Measurements from ENCODE around the gene PAX7. TPM values are rescaled to one million over a fixed set of nuclear protein-coding genes. Genes with fewer than 3 reads are reported as not detected.

Gene PAX7
- total RNA-seq, 4 donors from 2014 or later: not detected

DNA sequence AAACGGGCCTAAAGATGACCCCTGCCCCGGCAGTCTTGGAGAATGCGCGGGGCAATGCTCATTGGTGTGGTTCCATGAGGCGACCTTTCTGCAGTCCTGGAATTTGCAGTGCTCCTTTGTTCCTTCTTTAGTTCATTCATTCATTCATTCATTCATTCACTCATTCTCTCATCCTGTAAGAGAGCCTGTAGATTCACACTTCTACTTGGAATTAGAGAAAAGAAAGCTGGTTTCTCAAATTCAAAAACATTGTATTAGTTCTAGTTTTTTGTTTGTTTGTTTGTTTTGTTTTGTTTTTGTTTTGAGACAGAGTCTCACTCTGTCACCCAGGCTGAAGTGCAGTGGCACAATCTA, 31.6 kb downstream of the PAX7 start:
- DNase-seq: no peak
- no peak overlapping the region for H3K27ac ChIP-seq
- H3K9me3 ChIP-seq: no peaks in the 10 kb centered on the region
- peaks cover 0 to 16% (median 3%) of the 10 kb centered on the region in 3 donors for H3K4me1 ChIP-seq
- H3K4me3 ChIP-seq: no peak overlapping the region
- TF ChIP-seq, protein P1, sequence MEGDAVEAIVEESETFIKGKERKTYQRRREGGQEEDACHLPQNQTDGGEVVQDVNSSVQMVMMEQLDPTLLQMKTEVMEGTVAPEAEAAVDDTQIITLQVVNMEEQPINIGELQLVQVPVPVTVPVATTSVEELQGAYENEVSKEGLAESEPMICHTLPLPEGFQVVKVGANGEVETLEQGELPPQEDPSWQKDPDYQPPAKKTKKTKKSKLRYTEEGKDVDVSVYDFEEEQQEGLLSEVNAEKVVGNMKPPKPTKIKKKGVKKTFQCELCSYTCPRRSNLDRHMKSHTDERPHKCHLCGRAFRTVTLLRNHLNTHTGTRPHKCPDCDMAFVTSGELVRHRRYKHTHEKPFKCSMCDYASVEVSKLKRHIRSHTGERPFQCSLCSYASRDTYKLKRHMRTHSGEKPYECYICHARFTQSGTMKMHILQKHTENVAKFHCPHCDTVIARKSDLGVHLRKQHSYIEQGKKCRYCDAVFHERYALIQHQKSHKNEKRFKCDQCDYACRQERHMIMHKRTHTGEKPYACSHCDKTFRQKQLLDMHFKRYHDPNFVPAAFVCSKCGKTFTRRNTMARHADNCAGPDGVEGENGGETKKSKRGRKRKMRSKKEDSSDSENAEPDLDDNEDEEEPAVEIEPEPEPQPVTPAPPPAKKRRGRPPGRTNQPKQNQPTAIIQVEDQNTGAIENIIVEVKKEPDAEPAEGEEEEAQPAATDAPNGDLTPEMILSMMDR (IDR thresholded peaks at IDR 0.05): no peak
- TF ChIP-seq POLR2A (IDR thresholded peaks at IDR 0.05): no peak
- peaks cover 0 to 92% (median 0%) of the 10 kb centered on the region in 4 donors for H3K27me3 ChIP-seq
- intact Hi-C loops (cut with DNase I): no loop called here
- no peaks in the 10 kb centered on the region for H3K36me3 ChIP-seq
- WGBS, 2 donors: 71 to 80% methylated on average over 3 to 4 of the region's 5 CpGs

DNA sequence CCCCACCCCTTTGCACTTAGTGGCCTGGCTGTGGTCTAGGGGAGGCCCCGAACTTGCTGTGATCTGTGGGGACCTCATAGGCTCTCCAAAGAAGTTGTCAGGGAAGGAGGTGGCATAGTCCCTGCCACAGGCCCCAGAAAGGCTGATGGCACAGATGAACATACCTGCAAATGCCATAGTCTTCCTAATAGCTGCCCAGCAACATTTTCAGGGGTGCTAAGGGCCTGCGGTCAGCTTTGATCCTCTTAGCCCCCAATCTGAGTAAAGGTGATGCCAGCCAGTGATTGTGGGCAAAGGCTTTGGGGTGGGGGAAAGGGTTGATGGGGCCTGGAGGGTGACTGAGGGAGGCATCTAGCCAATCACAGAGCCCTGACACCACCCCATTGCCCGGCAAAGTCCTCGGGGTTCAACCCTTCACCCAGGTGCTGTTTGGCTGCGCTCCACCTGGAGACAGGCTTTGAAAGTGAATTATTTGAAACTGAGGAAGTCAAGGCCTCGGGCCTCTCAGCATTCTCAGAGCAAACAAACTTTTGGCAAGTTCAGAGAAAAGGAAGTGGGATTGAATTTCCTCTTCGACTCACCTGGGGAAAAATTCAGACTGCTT, 35.8 kb downstream of the PAX7 start:
- TF ChIP-seq, protein P1 (IDR thresholded peaks at IDR 0.05): no peak
- no peak for TF ChIP-seq POLR2A (IDR thresholded peaks at IDR 0.05)
- intact Hi-C loops (cut with DNase I): no loop called here
- Histone ChIP-seq H3K27me3 (peaks cover 0 to 51% (median 0%) of the 10 kb centered on the region in 4 donors), H3K9me3 (no peaks in the 10 kb centered on the region), H3K27ac (peak overlapping the region; percentile 20 to 58 (median 30)), H3K4me1 (peaks cover 13 to 58% (median 29%) of the 10 kb centered on the region in 3 donors), H3K4me3 (no peak overlapping the region), H3K36me3 (no peaks in the 10 kb centered on the region)
- 24 to 26% methylated on average over 3 to 4 of the region's 7 CpGs for WGBS, 2 donors
- DNase-seq: no peak

DNA sequence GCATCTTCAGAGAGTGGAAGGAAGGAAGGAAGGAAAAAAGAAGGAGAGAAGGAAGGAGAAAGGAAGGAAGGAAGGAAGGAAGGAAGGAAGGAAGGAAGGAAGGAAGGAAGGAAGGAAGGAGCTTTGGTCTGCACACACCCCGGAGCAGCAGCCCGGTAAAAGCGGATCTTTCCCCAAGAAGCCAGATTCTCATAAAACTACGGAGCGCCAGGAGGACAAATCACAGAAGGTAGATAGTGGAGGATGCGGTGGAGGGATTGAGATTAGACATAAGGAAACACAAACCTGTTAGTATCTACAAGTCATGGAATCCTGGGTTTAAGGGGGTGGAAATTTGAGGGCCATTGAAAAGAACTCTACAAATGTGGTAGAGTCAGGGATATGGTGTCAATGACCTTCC, 36.7 kb downstream of the PAX7 start:
- 72 to 85% methylated on average over 6 of the region's 6 CpGs for WGBS, 2 donors
- no peak overlapping the region for H3K4me3 ChIP-seq
- peaks cover 0 to 46% (median 0%) of the 10 kb centered on the region in 4 donors for H3K27me3 ChIP-seq
- no peaks in the 10 kb centered on the region for H3K36me3 ChIP-seq
- peak overlapping the region; percentile 20 to 76 (median 35) for H3K27ac ChIP-seq
- no peak for DNase-seq
- intact Hi-C loops (cut with DNase I): no loop called here
- TF ChIP-seq, protein P1 (IDR thresholded peaks at IDR 0.05): no peak
- TF ChIP-seq POLR2A (IDR thresholded peaks at IDR 0.05): no peak
- peaks cover 13 to 60% (median 29%) of the 10 kb centered on the region in 3 donors for H3K4me1 ChIP-seq
- no peaks in the 10 kb centered on the region for H3K9me3 ChIP-seq

DNA sequence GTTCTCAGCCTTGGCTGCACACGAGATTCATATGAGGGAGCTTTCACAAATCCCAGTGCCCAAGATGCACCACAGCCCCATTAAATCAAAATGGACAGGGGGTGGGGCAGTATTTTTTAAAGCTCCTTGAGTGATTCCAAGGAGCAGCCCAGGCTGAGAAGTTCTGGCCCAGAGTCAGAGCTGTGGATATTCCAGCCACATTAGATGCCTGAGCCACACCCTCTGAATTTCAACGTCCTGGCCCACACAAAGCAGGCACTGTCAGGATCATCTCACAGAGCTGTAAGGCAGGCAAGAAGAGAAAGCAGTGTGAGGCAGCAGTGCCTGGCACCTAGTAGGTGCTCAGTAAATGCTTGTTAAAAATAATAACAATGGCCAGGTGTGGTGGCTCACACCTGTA, 37.4 kb downstream of the PAX7 start:
- 22% methylated on average over 2 of the region's 2 CpGs; no CpG with 5 or more reads in 1 of the 2 donors for WGBS, 2 donors
- peak overlapping the region; percentile 16 to 76 (median 36) for H3K27ac ChIP-seq
- H3K4me1 ChIP-seq: peaks cover 13 to 60% (median 29%) of the 10 kb centered on the region in 3 donors
- intact Hi-C loops (cut with DNase I): no loop called here
- no peak for DNase-seq
- H3K36me3 ChIP-seq: no peaks in the 10 kb centered on the region
- H3K27me3 ChIP-seq: peaks cover 0 to 48% (median 0%) of the 10 kb centered on the region in 4 donors
- no peak overlapping the region for H3K4me3 ChIP-seq
- no peak for TF ChIP-seq POLR2A (IDR thresholded peaks at IDR 0.05)
- TF ChIP-seq, protein P1 (IDR thresholded peaks at IDR 0.05): no peak
- H3K9me3 ChIP-seq: no peaks in the 10 kb centered on the region

DNA sequence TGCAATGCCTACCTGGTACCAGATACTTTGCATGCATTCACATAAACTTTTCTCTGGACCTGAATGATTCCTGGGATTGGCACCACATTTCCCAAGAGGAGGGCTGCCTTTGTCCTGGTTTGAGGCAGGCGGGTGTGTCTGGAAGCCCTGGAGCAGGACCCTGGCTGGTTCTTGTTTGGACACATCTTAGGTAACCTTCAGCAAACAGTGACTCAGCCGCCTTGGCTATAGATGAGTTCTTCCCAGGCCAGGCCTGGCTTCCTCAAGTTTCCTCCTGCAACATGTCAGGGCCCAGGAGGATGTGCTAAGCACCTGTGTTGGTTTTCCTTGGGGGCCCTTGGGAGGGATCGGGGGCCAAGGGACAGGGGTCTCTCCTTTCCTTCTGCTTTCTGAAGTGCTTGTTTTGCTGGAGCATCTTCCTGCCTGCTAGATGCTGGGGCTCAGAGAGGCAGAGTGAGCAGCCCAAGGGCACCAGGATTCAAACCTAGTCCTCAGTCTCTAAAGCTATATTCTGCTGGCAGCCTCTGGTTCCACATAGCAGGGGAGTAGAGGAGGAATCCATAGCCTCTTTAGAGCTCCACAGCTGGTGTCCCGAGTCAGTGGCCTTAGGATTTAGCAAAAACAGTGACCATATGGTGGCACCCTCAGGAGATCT, 38.2 kb downstream of the PAX7 start:
- no peak for DNase-seq
- H3K27ac ChIP-seq: peak overlapping the region; percentile 35 to 76 (median 56)
- 13 to 57% methylated on average over 1 of the region's 4 CpGs for WGBS, 2 donors
- H3K27me3 ChIP-seq: peaks cover 0 to 47% (median 0%) of the 10 kb centered on the region in 4 donors
- H3K36me3 ChIP-seq: no peaks in the 10 kb centered on the region
- TF ChIP-seq POLR2A (IDR thresholded peaks at IDR 0.05): no peak
- TF ChIP-seq, protein P1 (IDR thresholded peaks at IDR 0.05): no peak
- H3K4me1 ChIP-seq: peaks cover 13 to 60% (median 29%) of the 10 kb centered on the region in 3 donors
- H3K4me3 ChIP-seq: no peak overlapping the region
- no peaks in the 10 kb centered on the region for H3K9me3 ChIP-seq
- intact Hi-C loops (cut with DNase I): no loop called here
